ENCODE measurements around the gene HSDL1. TPM values are rescaled to one million over a fixed set of nuclear protein-coding genes. Genes with fewer than 3 reads are reported as not detected.

HSDL1 gene
- total RNA-seq, 1 experiment from 2014 or later = 35.8 TPM

GRCh38 chr16:84143081-84143480 lies 1.9 kb downstream of the HSDL1 start (continued):
- no peak for TF ChIP-seq ZBTB33 (IDR thresholded peaks at IDR 0.05; ENCODE audit: extremely low read depth, insufficient replicate concordance, low read length)

- Histone ChIP-seq H3K27ac (ENCODE audit: low read depth, low read length) (no peak overlapping the region), H3K36me3 (ENCODE audit: control insufficient read depth in 1 of 2, insufficient read depth in 2 of 2, low read length in 2 of 2) (no peaks in the 10 kb centered on the region), H3K9me2 (ENCODE audit: insufficient read depth) (no peaks in the 10 kb centered on the region), H3K4me3 (replicated peaks in 1 of 2; ENCODE audit: low read depth in 1 of 2, low read length in 2 of 2) (no peak overlapping the region), H3K9ac (ENCODE audit: low read length) (no peak overlapping the region), H3K4me1 (ENCODE audit: control insufficient read depth in 1 of 2, insufficient read depth in 2 of 2, low read length in 2 of 2) (peaks cover 26 to 42% of the 10 kb centered on the region in 2 experiments), H3K27me3 (ENCODE audit: insufficient read depth, low read length) (no peaks in the 10 kb centered on the region), H3K9me3 (ENCODE audit: control insufficient read depth in 1 of 2, insufficient read depth in 1 of 2, low read depth in 1 of 2, low read length in 2 of 2) (no peaks in the 10 kb centered on the region), H4K20me1 (ENCODE audit: insufficient read depth) (no peaks in the 10 kb centered on the region; the same call in 1 of the 2 replicates), H3K79me2 (ENCODE audit: insufficient read depth, low read length) (peaks cover 68% of the 10 kb centered on the region), H3K4me2 (ENCODE audit: low read length) (no peak overlapping the region), H2AFZ (ENCODE audit: low read depth, low read length, poor library complexity, severe bottlenecking) (no peak overlapping the region)
- peak; percentile 63 to 64 (median 63) for TF ChIP-seq CTCF (IDR thresholded peaks at IDR 0.05 in 2 of 3, conservative IDR thresholded peaks at IDR 0.05 in 1 of 3; ENCODE audit: borderline replicate concordance in 1 of 3, insufficient read depth in 1 of 3, low read depth in 2 of 3, low read length in 2 of 3)
- TF ChIP-seq EGR1 (IDR thresholded peaks at IDR 0.05; ENCODE audit: low read depth) = no peak
- TF ChIP-seq RAD21 (IDR thresholded peaks at IDR 0.05; ENCODE audit: low read depth) = peak; percentile 43
- TF ChIP-seq JUND (IDR thresholded peaks at IDR 0.05) = no peak
- no peak for TF ChIP-seq REST (IDR thresholded peaks at IDR 0.05; ENCODE audit: low read depth)
- peak; percentile 48 for TF ChIP-seq MAX (IDR thresholded peaks at IDR 0.05)
- peak; percentile 57 for ATAC-seq
- intact Hi-C loops (cut with micrococcal nuclease) = loop anchor here (1.0 kb wide), 1 partner anchor 56 kb away; no protein-coding TSS in a partner anchor
- ChIA-PET POLR2A (interaction anchor here (0.7 to 1.1 kb wide), 2 partner anchors 22 to 25 kb away, joined by 3 to 4 read pairs; partner anchors contain the start of gene MBTPS1), RAD21 (ENCODE audit: low non-redundant PET in 1 of 2, low total read pairs in 2 of 2, uncharacterized antibody in 2 of 2, unreplicated experiment in 2 of 2) (no interaction called here), CTCF (interaction anchor here (1.2 to 2.2 kb wide), 3 partner anchors 46 to 76 kb away, joined by 3 to 8 read pairs (median 3); partner anchors contain the start of gene TAF1C)
- peak; percentile 34 for DNase-seq (ENCODE audit: low read depth, low spot score)
- no TSS peak for BruUV-seq (replicated peaks)
Observed at GRCh38 chr16:84141143-84141670, 3.8 kb downstream of the HSDL1 start.

Data from HCT116 (cell line).